EL (cell line): Measurements from ENCODE around the gene GLIS1.

Experiments
- DNase-seq: peaks from one replicate; pipeline ENCODE4 v3.0.0-alpha.2; 2016

GLIS1 gene

GRCh38 chr1:53735681-53736080 lies 3.3 kb downstream of the GLIS1 start:
- no peak for DNase-seq

DNA sequence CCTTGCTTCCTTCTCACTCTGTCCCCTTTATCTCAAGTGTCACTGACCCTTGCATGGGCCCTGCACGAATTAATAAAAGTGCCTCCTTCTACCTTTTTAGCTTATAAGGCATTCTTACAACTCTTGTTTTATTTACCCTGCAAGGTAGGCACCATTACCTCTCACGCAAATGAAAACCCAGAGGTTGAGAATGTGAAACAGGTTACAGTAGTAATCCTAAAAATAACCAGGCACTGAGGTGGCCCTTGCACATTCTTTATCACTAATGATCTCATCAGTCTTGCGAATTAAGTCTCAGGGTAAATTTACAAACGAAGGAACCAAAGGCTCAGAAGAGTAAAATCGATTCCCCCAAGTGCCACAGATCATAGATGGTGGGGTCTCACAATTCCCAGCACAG lies 3.7 kb downstream of the GLIS1 start:
- DNase-seq, result peak; percentile 30

- DNase-seq, result peak; percentile 83
Measured at GRCh38 chr1:53734650-53735211, 4.2 kb downstream of the GLIS1 start.

- DNase-seq, result peak; percentile 91
Measured at GRCh38 chr1:53733975-53734649, 4.9 kb downstream of the GLIS1 start.

DNA sequence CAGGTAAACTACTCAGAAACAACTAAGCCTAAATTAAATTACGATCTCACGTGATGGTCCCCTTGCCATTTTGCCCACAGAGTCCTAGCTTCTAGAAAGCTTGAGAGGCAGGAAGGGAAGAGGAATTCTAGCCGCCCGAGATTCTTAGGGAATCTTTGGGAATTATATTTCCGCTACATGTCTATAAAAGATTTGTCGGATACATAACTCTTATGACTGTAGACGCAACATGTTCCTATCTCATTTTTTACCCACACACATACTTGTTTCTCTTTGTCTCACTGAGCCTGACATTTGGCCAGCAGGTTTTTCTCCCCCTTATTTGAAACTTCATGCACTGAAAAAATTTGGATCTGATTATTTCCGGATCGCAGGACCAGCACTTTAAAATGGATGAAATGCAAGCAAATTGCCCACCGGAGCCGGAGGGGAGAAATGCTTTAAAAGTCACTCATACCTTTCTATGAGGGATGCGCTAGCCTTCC lies 5.5 kb downstream of the GLIS1 start:
- DNase-seq, result peak; percentile 66

- peak; percentile 92 for DNase-seq
Measured at GRCh38 chr1:53732912-53733317, 6.0 kb downstream of the GLIS1 start.

- DNase-seq, result no peak
Measured at GRCh38 chr1:53732409-53732808, 6.6 kb downstream of the GLIS1 start.

- no peak for DNase-seq
Measured at GRCh38 chr1:53731779-53732305, 7.1 kb downstream of the GLIS1 start.

DNA sequence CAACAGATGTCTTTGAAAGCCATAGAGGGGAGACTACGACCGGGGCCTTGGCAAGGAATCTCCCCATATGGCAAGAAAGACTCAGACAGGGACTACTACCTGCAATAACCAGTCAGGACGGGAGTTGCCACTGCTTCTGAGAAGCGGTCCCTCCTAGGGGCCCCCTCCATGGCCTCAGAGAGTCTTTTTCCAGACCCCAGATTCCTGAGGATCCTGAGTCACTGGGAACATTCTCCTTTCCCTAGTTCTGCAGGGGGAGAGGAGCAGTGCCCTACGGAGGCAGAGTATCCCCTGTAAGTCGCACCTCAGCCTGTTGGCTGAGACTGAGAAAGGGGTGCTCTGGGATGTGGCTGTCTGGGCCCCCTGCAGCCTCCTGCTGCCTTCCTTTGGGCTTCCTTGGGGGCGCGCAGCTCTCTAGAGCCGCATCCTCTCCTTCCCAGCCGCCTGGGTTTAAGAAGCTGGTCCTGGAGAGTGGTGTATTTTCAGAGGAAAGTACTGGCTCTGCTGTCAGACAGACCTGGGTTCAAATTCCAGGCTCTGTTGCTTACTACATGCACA lies 7.8 kb downstream of the GLIS1 start:
- DNase-seq, result no peak

DNA sequence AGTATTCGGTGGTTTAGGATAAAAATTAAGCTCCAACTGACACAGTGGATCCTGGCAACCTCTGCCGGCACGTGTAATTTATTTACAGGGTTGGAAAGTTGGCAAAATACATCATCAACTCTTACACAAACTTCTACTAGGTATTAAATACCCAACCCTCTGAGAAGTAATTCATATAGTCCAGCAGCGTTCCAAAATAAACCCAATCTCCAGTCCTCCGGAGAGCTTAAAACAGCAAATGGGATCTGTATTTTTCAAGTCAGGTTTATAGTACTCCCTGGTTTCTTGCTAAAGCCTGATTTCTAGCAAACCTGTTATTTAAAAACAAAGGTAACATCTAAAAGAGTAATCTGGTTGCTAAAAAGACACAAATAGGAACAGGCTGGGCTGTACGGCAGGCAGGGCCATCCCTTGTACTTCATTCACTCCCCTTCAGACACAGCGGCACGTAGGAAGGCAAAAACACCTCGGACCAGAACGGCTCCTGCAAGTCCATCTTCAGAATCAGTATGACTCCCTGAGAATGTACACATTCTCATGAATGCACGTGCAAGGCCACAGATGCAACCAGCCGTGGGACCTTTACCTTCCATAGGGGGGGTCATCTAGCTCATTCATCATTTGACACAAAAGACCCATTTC lies 8.6 kb downstream of the GLIS1 start:
- no peak for DNase-seq

GRCh38 chr1:53729456-53730223 lies 9.3 kb downstream of the GLIS1 start:
- no peak for DNase-seq

- no peak for DNase-seq
Measured at GRCh38 chr1:53728702-53729455, 10.1 kb downstream of the GLIS1 start.

- DNase-seq, result no peak
Measured at GRCh38 chr1:53728196-53728595, 10.8 kb downstream of the GLIS1 start.

GRCh38 chr1:53727461-53728092 lies 11.4 kb downstream of the GLIS1 start:
- no peak for DNase-seq

- no peak for DNase-seq
Measured at GRCh38 chr1:53726009-53726600, 12.9 kb downstream of the GLIS1 start.

GRCh38 chr1:53725238-53725689 lies 13.7 kb downstream of the GLIS1 start:
- DNase-seq, result no peak

DNA sequence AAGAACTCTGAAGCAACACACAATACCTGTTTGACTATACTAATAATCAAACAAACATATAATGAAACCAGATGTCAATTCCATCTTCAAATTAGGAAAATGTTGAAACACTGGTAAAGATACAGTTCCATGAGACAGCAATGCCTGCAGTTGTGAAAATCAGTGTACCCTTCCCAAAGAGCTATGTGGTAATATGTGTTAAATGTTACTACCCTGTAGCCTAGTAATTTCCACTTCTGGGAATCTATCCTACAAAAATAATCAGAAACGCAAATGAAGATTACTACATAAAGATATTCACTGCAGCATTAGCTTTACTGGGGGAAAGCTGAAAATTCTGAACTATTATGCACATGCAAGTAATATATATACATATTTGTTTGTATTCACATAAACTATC lies 16.9 kb downstream of the GLIS1 start:
- DNase-seq, result no peak

GRCh38 chr1:53721088-53721487 lies 17.9 kb downstream of the GLIS1 start:
- DNase-seq, result no peak

DNA sequence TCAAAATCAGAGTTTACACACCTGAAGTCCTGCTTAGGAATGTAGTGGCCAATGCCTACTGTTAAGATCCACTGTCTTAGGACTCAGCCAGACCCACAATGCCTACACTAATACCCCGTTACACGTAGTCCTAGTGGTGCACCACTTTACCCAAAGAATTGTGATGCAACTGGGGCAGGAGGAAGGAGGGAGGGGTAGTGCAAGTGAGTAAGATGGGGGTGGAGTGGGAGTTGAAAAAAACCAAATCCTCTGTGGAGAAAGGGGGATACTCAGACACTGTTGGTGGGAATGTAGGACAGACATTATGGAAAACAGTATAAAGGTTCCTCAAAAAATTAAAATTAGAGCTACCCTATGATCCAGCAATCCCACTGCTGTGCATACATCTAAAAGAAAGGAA lies 19.5 kb downstream of the GLIS1 start:
- no peak for DNase-seq

- no peak for DNase-seq
Measured at GRCh38 chr1:53718443-53718842, 20.5 kb downstream of the GLIS1 start.
